Fibroblast of mammary gland (primary cell): ENCODE data around the gene PIEZO1.

Experiments
- DNase-seq: peaks from one replicate; pipeline ENCODE4 v3.0.0-alpha.2; 2010; ENCODE audit warnings: low read depth
- H3K4me3 ChIP-seq: 2 replicates; pipeline ENCODE4 v1.5.1; 2011; ENCODE audit warnings: low read depth, mild to moderate bottlenecking, low read length, moderate library complexity; ENCODE audit not compliant: control insufficient read depth
- TF ChIP-seq, protein P1 (sequence below): conservative IDR thresholded peaks from 2 replicates; pipeline ENCODE4 v1.5.1; 2011; ENCODE audit warnings: low read depth, low read length, inconsistent platforms; ENCODE audit not compliant: control insufficient read depth, insufficient read depth

Gene PIEZO1

DNA sequence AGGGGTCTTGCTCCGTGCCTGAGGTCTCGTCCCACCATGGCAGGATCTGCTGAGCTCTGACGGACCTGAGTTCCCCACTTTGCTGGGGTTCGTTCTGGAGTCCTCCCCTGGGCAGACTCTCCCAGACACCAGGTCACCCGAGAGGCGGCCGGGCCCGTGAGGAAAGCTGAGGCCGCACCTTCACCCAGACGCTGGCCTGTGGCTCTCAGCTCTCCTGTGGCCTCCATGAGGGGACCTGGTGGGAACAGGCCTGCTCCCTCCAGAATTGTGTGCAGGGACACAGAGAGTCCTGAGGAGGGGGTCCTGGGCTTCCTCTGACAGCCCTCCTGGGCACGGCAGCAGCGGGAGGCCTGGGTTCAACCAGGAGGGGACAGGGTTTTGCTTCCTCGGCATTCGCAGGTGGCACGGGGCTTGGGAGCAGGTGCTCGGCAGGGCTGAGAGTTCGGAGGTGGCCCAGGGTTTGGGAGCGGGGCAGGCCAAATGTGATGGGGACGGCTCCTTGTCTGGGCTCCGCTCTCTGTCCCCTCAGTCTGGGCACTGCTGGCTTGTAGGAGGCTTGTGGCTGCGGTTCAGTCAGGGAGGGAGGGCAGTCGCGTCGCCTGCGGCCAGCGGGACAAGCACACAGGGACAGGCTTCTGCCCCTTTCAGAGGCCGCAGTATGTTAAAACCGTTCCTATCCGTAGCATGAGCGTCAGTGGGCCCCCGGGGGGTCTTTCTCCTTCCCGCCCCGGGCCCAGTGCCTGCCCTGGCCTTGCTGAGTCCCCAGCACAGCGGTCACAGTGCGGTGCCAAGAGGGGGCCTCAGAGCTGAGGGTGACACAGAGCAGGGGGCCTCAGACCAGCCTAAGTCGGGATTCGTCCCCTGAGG is 90.6 kb downstream of the PIEZO1 start:
- TF ChIP-seq, protein P1, sequence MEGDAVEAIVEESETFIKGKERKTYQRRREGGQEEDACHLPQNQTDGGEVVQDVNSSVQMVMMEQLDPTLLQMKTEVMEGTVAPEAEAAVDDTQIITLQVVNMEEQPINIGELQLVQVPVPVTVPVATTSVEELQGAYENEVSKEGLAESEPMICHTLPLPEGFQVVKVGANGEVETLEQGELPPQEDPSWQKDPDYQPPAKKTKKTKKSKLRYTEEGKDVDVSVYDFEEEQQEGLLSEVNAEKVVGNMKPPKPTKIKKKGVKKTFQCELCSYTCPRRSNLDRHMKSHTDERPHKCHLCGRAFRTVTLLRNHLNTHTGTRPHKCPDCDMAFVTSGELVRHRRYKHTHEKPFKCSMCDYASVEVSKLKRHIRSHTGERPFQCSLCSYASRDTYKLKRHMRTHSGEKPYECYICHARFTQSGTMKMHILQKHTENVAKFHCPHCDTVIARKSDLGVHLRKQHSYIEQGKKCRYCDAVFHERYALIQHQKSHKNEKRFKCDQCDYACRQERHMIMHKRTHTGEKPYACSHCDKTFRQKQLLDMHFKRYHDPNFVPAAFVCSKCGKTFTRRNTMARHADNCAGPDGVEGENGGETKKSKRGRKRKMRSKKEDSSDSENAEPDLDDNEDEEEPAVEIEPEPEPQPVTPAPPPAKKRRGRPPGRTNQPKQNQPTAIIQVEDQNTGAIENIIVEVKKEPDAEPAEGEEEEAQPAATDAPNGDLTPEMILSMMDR = no peak
- DNase-seq = no peak
- no peak overlapping the region for H3K4me3 ChIP-seq

DNA sequence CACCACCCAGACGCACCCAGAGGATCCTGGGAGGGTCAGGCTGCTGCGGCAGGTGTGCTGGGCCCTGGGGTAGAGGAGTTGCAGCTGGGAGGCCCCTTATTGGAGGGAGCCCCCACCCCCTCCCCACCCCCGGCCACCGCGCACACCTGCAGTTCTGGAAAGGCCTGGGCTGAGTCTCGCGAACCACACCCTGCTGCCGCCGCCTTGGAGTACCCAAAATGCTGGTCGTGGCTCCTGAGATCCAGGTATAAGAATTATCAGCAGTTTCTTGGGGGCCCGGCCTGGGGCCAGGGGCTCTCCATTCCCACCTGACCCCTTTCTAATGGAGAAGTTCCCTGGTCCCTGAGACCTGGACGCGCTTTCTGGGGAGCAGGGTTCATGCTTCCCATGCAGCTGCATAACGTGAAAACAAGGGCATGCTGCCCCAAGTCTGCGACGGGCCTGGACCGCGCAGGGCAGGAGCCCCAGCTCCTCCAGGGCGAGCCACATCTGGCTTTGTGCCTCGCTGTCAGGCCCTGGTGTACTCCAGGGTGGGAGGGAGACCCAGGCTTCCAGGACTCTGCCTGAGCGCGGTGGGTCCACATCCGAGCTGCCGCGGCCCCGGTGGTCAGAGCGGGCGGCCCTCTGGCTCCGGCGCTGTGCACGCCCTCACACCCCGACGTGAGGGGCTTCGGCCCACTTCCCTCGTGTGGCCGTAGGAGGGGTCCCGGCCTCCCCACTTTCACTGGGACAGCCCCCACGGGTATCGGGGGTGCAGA is 91.4 kb downstream of the PIEZO1 start:
- DNase-seq = no peak

DNA sequence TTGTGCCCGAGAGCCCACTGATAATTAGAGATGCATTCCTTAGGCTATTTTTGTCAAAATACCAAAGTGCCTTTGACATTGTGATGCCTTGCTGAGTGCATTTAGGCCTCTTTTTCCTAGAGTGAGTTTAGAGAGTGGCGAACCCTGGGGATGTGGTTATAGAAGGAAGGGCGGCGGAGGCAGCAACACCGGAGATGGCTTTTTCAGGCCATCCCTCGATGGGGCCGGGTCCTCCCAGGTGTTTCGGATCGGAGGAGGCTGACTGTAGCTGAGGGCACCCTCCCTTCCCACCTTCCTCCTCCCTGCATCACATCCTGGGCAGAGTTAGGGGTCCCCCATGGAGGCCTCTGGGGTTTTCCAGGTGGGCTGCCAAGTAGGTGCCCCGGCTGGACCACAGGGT is 92.2 kb downstream of the PIEZO1 start:
- H3K4me3 ChIP-seq = no peak overlapping the region
- DNase-seq = no peak
- TF ChIP-seq, protein P1 = no peak

More for the DNA sequence above, 91.4 kb downstream of the PIEZO1 start:
- TF ChIP-seq, protein P1 = no peak
- no peak overlapping the region for H3K4me3 ChIP-seq

DNA sequence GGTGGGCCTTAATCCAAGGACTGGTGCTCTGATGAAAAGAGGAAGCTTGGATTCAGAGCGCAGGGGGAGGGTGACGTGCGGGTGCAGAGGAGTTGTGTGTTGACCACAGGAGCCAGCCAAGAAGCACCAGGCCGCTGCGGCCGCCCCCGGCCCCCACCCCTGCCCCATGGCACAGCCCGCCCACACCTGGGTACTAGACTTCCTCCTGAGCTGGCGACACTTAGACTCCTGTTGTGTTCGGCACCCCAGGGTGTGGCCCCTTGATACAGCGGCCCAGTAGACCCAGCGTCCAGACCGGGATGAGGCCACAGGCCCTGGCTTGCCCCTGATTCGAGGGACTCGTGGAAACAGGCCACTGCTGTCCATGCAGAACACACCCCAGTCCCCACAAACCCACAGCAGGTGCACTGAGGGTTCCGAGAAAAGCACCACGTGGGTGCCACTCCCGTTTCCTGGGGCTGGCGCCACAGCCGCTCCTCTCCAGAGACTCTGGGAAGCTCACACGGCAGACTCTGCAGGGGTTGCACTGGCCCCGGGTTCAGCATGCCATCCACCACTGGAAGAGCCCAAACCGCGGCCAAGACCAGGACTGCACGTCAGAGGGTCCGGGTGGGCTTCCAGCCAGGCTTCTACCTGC is 93.0 kb downstream of the PIEZO1 start:
- DNase-seq = no peak
- TF ChIP-seq, protein P1 = no peak
- H3K4me3 ChIP-seq = no peak overlapping the region

DNA sequence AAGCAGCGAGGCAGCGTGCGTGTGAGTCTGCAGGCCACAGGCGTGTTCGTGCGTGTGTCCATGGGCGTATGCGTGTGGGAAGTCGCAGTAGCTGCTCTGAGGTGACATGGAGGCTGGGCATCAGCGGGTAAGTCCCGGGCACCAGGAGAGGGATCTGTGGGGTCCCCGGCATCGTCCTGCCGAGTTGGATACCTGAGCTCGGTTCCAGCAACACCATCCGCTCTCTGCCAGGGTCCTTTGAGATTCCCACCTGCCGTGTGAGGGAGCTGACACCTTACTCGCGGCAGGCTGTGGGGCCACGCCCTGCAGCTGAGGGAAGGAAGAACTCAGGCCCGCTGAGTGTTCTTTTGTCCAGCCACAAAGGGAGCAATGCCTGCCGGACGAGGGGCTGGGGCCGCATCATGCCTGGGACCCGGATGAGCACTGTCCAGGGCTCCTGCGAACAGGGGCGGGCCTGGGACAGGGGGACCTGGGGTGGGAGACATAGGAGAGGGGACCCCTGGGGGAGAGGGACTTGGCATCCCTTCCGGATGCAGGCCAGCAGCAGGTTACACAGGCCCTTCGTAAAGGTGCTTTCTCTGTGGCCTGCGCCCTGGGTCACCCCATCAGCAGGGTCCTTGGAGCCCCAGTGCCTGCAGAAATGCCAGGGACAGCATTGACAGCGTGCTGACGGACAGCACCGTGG is 93.7 kb downstream of the PIEZO1 start:
- DNase-seq = no peak
- H3K4me3 ChIP-seq = no peak overlapping the region
- TF ChIP-seq, protein P1 = no peak
